Esophagus (tissue), 2 donors: Measurements from ENCODE around the gene CTSZ. TPM values are rescaled to one million over a fixed set of nuclear protein-coding genes. Genes with fewer than 3 reads are reported as not detected.

Experiments
- H3K27ac ChIP-seq, 2 donors: one replicate each; pipeline ENCODE4 v1.5.1; 2013; ENCODE audit warnings: low read depth in 2 of 2, mild to moderate bottlenecking in 2 of 2, inconsistent platforms in 1 of 2, low read length in 1 of 2, moderate library complexity in 1 of 2
- H3K27me3 ChIP-seq, 2 donors: one replicate each; pipeline ENCODE4 v1.6.1; 2013; ENCODE audit warnings: low read length in 2 of 2, control low read depth in 1 of 2, mild to moderate bottlenecking in 1 of 2; ENCODE audit not compliant: insufficient read depth in 2 of 2, control insufficient read depth in 1 of 2
- H3K36me3 ChIP-seq, 2 donors: one replicate each; pipeline ENCODE4 v1.6.1; 2013; ENCODE audit warnings: low read length in 1 of 2; ENCODE audit not compliant: control insufficient read depth in 2 of 2, insufficient read depth in 2 of 2
- H3K4me1 ChIP-seq, 2 donors: one replicate each; pipeline ENCODE4 v1.6.1; 2013; ENCODE audit warnings: low read length in 1 of 2; ENCODE audit not compliant: control insufficient read depth in 2 of 2, insufficient read depth in 2 of 2
- H3K4me3 ChIP-seq, 2 donors: one replicate each; pipeline ENCODE4 v1.5.1; 2013; ENCODE audit warnings: low read length in 2 of 2, mild to moderate bottlenecking in 2 of 2, low read depth in 1 of 2, moderate library complexity in 1 of 2
- H3K9me3 ChIP-seq, 2 donors: one replicate each; pipeline ENCODE4 v1.6.1; 2013; ENCODE audit warnings: mild to moderate bottlenecking in 2 of 2, low read depth in 1 of 2, low read length in 1 of 2, moderate library complexity in 1 of 2; ENCODE audit not compliant: control insufficient read depth in 2 of 2, insufficient read depth in 1 of 2
- WGBS, 2 donors: extraction: QIAGEN DNeasy Blood & Tissue Kit; methylation state at CpG; one replicate each; pipeline ENCODE4 v1.1.7; 2013; 5-methylcytosine and 5-hydroxymethylcytosine counted together
- polyA plus RNA-seq, 2 donors: library from polyadenylated mRNA; stranded (reverse); fragments of 200-250 nt; gene quantifications; one replicate each; pipeline ENCODE4 v1.2.3, GENCODE V29; 2013
- donor health status: healthy with polysubstance abuse.
- donor health status: Bipolar disorder and iron deficiency.

The CTSZ gene
- polyA plus RNA-seq, 2 donors = 17.0 to 41.9 TPM

DNA sequence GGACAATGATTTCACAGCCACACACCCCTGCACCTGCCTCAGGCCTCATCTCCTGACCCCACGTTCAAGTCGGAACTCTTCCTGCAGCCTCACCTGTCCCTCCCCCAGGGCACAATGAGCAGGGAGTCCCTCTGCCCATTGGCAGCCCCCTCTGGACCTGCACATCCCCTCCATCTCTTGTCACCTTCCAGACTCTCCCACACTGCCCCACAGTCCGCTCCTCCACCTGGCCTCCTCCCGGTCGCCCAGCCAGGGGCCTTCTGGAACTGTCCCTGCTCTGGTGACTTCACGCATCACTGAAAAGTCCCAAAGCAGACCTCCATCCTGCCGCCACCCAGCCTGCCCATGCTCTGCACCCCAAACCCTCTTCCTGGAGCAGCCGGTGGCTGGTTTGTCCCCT lies 4.7 kb downstream of the CTSZ start:
- Histone ChIP-seq H3K36me3 (peaks cover 6 to 14% of the 10 kb centered on the region in 2 donors), H3K27ac (no peak overlapping the region), H3K9me3 (no peaks in the 10 kb centered on the region), H3K4me1 (peaks cover 3 to 20% of the 10 kb centered on the region in 2 donors), H3K4me3 (no peak overlapping the region), H3K27me3 (no peaks in the 10 kb centered on the region)
- WGBS, 2 donors = 78 to 93% methylated on average over 7 to 8 of the region's 8 CpGs

DNA sequence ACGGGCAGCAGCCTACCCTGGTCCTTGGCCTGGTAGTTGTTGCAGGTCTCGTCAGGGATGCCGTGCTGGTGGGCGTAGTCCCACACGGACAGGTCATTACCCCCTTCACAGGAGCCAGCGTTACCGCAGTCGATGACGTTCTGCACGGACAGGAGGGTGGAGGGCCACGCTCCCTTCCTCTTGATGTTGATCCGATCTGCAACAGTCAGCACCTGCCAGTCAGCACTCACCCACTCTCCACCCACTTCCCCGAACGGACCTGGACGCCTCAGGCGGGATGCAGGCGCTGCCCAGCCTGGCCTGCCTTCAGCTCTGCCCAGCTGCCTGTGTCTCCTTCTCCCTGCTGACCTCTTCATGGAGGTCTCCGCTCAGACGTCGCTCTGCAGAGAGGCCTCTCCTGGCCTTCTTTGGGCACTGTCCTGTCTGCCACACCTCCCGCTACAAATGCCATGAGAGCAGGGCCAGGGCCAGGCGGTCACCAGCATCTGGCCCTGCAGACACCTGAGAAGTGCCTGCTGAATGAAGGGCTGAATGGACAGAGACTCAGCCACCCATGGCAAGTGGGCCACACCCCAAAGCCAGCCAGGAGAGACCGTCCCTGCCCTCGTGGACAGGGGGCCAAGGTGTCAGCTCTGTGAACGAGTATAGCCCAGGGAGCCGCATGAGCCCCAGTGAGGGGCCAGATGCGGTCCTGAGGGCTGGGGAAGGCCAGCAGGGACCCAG lies 5.4 kb downstream of the CTSZ start:
- no peak overlapping the region for H3K4me3 ChIP-seq
- no peaks in the 10 kb centered on the region for H3K9me3 ChIP-seq
- peaks cover 7 to 17% of the 10 kb centered on the region in 2 donors for H3K36me3 ChIP-seq
- H3K4me1 ChIP-seq = peaks cover 3 to 18% of the 10 kb centered on the region in 2 donors
- 92 to 95% methylated on average over 27 of the region's 27 CpGs for WGBS, 2 donors
- H3K27ac ChIP-seq = no peak overlapping the region
- H3K27me3 ChIP-seq = no peaks in the 10 kb centered on the region

DNA sequence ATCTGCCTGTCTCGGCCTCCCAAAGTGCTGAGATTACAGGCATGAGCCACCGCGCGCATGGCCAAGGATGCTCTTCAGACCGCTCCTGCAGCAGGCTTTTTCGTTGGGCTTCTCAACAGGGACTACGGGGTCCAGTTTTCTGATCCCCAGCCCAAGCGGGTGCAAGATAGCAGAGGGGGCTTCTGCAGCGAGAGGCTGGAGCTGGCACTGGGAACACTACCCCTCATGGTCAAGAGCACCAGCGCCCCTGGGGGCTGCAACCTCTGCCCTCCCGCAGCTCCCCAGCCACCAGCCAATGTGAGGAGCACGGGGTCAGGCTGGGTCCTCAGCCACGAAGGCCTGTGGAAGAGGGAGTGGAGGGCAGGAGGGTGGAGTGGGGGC lies 6.0 kb downstream of the CTSZ start:
- peaks cover 8 to 19% of the 10 kb centered on the region in 2 donors for H3K36me3 ChIP-seq
- WGBS, 2 donors = 89 to 91% methylated on average over 13 of the region's 13 CpGs
- no peaks in the 10 kb centered on the region for H3K27me3 ChIP-seq
- no peak overlapping the region for H3K27ac ChIP-seq
- H3K9me3 ChIP-seq = no peaks in the 10 kb centered on the region
- H3K4me1 ChIP-seq = peaks cover 3 to 13% of the 10 kb centered on the region in 2 donors
- no peak overlapping the region for H3K4me3 ChIP-seq

DNA sequence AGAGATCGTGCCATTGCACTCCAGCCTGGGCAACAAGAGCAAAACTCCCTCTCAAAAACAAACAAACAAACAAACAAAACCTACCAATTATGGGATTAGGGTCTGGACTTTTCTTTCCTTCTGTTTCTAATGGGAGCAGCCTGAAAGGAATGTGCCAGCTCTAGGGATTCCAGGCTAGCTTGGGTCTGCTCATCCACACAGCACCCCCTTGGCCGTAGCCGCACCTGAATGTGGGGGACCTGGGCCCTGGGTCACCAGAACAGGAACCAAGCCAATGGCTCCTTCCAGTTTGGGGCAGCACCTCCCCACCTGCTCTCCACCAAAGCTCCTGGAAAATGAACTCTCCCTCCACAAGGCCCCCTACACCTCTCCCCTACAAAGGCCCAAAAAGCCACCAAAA lies 6.7 kb downstream of the CTSZ start:
- no peaks in the 10 kb centered on the region for H3K9me3 ChIP-seq
- no peak overlapping the region for H3K27ac ChIP-seq
- H3K36me3 ChIP-seq = peaks cover 14 to 24% of the 10 kb centered on the region in 2 donors
- H3K27me3 ChIP-seq = no peaks in the 10 kb centered on the region
- 78 to 83% methylated on average over 3 of the region's 3 CpGs for WGBS, 2 donors
- no peak overlapping the region for H3K4me3 ChIP-seq
- H3K4me1 ChIP-seq = peaks cover under 1 to 6% of the 10 kb centered on the region in 2 donors

DNA sequence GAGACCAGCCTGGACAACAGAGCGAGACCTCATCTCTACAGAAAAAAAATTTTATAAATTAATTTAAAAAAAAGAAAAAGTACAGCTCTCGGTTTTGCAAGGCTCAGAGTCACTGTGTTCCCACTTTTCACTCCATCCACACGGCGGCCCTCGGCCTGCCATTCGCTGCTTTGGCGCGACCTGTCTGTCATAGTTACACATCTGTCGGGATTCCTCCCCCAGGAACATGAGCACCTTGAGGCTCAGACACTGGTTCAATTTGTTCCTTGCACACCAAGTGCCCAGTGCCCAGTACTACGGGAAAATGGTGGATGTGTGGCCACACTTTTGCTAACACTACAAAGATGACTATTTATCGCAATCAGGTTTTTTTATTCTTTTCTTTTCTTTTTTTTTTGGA lies 8.4 kb downstream of the CTSZ start:
- no peaks in the 10 kb centered on the region for H3K27me3 ChIP-seq
- WGBS, 2 donors = 92 to 95% methylated on average over 11 of the region's 11 CpGs
- no peak overlapping the region for H3K4me3 ChIP-seq
- H3K4me1 ChIP-seq = no peaks in the 10 kb centered on the region
- H3K27ac ChIP-seq = no peak overlapping the region
- no peaks in the 10 kb centered on the region for H3K9me3 ChIP-seq
- peaks cover 17 to 32% of the 10 kb centered on the region in 2 donors for H3K36me3 ChIP-seq

DNA sequence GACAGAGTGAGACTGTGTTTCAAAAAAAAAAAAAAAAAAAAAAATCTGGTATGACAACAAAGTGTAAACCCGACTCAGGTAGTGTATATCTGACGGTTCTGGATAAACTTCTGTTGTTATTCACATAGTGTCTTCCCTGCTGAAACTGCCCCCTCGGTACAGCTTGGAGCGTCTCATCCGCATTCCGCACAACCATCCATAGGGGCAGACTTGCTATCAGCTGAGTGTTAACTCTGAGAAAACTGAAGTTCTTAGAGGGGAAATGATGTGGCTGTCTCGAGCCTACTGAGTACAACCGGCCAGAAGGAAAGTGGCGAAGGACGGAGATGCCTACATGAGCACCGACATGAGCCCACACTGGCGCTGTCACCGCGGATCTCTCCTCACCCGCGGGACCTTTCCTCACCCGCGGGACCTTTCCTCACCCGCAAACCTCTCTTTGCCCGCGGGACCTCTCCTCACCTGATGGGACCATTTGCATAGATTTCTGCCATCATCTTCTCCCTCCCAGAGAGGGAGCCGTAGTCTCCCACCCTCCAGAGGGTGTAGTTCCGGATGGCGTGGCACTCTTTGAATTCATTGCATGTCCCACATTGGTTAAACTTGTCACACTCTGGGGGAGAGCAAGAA lies 9.8 kb downstream of the CTSZ start:
- Histone ChIP-seq H3K9me3 (no peaks in the 10 kb centered on the region), H3K27ac (no peak overlapping the region), H3K27me3 (no peaks in the 10 kb centered on the region), H3K4me3 (no peak overlapping the region), H3K36me3 (peaks cover 18 to 45% of the 10 kb centered on the region in 2 donors), H3K4me1 (no peaks in the 10 kb centered on the region)
- 92 to 93% methylated on average over 24 of the region's 24 CpGs for WGBS, 2 donors

DNA sequence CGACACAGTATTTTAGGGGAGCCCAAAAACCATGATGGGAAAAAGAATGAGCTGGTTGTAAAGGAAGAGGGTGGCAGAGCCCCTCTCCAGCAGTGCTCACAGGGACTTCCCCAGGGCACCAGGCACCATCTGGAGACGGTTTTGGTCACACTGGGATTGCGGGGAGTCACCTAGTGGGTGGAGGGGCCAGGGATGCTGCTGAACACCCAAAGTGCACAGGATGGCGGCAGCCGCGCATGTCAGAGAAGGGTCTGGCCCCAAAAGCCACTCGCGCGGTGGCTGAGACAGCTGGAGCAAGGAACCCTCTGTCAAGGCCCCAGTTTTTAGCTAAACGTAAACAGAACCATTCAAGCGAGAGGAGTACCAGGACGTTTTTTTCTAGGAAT lies 10.8 kb downstream of the CTSZ start:
- Histone ChIP-seq H3K4me1 (no peaks in the 10 kb centered on the region), H3K27ac (no peak overlapping the region), H3K9me3 (no peaks in the 10 kb centered on the region), H3K36me3 (peaks cover 19 to 45% of the 10 kb centered on the region in 2 donors), H3K27me3 (no peaks in the 10 kb centered on the region), H3K4me3 (no peak overlapping the region)
- WGBS, 2 donors = 88 to 89% methylated on average over 12 of the region's 12 CpGs

DNA sequence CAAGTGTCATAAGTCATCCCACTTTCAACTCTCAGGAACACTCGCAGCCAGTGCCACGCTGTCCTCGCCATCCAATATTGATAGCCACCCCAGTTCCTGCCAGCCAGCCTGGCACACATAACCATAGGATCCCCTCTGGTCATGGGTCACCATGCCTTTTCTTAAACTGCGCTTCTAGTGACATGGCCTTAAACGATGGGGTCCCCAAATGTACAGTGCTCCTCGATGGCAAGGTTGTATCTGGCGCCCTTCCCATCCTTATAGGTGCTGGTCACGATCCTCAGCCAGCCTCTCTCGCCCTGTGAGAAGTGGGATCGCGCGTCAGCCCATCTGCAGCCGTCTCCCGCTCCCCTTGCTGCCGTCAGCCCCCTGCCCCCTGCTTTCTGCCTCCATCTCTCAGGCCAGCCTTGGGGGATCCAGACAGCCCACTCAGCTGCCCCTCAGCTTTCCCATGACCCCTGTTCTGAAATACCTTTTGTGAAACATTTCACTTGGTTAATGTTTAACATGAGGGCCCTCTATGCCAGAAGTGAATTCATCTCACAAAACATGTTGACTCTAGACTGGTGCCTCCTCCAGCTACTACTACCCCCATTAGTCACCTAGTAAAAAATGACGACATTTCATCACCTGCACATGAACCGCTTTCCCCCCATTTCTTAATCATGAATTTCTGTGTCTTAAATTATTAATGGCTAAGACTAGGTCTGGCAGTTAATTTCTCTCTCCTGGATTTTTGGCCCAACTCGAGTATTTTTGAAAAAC lies 11.4 kb downstream of the CTSZ start:
- Histone ChIP-seq H3K4me3 (no peak overlapping the region), H3K36me3 (peaks cover 23 to 47% of the 10 kb centered on the region in 2 donors), H3K27ac (peak overlapping the region in 1 of 2 donors; percentile 7), H3K4me1 (no peaks in the 10 kb centered on the region), H3K9me3 (no peaks in the 10 kb centered on the region), H3K27me3 (no peaks in the 10 kb centered on the region)
- 74 to 83% methylated on average over 18 of the region's 18 CpGs for WGBS, 2 donors

DNA sequence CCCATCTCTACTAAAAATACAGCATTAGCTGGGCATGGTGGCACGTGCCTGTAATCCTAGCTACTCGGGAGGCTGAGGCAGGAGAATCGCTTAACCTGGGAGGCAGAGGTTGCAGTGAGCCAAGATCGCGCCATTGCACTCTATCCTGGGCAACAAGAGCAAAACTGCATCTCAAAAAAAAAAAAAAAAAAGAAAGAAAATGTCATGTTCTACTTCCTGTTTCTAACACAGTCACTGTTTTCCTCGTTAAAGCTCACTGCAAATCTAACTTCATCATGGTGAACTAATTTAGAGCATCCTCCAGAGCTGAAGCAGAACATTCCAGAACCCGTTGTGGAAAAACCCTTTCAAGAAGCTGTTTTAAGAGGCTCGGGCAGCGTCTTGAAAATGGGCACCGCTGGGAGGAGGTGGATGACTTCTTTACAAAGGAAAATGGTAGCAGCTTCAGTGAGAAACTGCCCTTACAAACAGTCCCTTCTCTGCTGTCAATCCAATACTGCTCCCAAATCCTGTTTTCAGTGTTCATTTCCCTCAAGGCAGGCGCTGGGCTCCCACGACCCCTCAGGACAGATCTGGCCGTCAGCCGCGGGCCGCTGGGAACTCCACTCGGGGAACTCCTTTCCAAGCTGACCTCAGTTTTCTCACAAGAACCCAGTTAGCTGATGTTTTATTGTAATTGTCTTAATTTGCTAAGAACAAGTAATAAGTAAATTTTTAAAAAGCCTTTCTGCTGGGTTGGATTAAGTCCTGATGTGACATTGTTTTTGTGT lies 12.5 kb downstream of the CTSZ start:
- Histone ChIP-seq H3K27ac (no peak overlapping the region), H3K4me1 (no peaks in the 10 kb centered on the region), H3K4me3 (no peak overlapping the region), H3K27me3 (no peaks in the 10 kb centered on the region), H3K9me3 (no peaks in the 10 kb centered on the region), H3K36me3 (peaks cover 23 to 50% of the 10 kb centered on the region in 2 donors)
- 78 to 84% methylated on average over 17 of the region's 17 CpGs for WGBS, 2 donors
